GM18858 (cell line): ENCODE results near the gene PWP1.
A peak's percentile ranks its signal among the peaks of the same experiment; 100 is the strongest.

ENCODE experiments used
- ATAC-seq: cut with Tn5 transposase; IDR thresholded peaks from one replicate; pipeline ENCODE4 v1.9.1; 2021; ENCODE audit not compliant: unreplicated experiment

PWP1 gene

GRCh38 chr12:107685360-107686248 lies at the start of gene PWP1:
Gene PWP1 (plus strand): TSS chr12:107685799. CDS start chr12:107685900, 101 bp downstream.
- ATAC-seq, result peak; percentile 72

- no peak for ATAC-seq
Measured at GRCh38 chr12:107641154-107641553, 44.4 kb upstream of the PWP1 start.

DNA sequence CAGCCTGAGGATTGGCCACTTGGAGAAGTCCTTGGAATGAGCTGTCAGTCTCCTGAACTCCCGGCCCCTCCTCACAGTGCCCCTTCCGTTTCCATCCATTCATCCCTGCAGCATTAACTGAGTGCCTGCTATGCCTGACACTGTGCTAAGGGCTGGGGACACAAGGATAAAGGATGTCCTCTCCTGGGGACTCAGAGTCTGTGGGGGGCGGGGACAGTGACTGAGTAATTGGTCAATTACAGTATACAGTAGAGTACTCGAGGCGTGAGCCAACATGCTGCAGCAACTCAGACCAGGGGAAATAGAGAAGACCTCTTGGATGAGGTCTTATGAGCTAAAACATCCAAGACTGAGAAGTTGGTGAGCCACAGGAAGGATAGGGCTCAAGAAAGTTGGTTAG lies 43.4 kb upstream of the PWP1 start:
- ATAC-seq, result no peak

GRCh38 chr12:107645630-107646333 lies 39.8 kb upstream of the PWP1 start:
- ATAC-seq, result no peak

DNA sequence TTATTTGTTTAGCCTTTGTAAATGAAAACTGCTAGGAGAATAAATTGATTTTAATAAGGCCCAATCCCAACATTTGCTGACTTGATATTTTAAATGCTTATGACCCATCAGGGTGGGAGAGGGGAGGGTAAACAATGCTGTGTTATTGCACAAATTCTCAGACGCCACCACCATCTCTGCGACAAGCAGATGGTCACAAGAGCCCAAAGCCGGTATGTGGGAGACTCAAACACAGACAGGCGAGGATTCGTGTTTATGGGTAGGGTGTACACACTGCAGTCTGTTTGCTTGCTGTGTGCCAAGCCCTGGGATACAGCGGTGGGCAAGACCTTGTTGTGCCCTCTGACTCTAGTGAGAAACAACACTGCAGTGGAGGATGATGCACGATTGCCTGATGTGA lies 39.2 kb upstream of the PWP1 start:
- ATAC-seq, result no peak

DNA sequence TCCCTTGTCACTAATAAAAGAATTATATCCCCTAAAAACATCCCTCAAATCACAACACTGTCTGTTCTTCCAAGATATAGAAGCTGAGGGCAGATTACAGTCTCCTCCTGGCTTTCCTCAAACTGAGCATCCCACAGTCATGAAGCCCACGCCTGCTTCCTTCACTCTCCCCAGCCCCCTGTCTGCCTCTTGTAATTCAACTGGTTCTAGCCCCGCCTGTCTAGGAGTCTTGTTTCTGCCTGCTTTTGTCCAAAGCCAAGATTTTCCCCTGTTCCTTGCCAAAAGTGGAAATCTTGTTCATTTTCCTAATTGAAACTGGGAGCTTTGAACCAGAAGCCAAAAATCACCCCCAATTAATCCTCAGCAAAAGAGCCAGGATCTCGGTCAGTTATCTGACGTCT lies 35.9 kb upstream of the PWP1 start:
- no peak for ATAC-seq

DNA sequence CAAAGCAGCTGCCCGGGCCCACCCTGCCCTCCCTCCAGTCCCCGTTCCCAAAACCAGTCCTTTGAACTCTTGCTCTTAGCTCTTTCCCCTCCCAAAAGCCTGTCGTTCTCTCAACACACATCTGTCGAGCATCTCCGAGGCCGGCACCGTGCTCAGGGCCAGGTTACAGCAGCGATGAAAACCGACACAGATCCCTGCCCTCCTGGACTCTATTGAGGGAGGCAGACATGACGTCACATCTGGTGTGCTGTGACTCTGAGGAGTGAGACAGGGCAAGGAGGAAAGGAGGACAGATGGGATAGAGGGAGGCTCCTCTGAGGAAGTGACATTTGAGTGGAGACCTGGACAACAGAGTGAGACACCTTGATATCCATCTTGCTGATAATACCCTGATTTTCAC lies 34.6 kb upstream of the PWP1 start:
- ATAC-seq, result no peak

DNA sequence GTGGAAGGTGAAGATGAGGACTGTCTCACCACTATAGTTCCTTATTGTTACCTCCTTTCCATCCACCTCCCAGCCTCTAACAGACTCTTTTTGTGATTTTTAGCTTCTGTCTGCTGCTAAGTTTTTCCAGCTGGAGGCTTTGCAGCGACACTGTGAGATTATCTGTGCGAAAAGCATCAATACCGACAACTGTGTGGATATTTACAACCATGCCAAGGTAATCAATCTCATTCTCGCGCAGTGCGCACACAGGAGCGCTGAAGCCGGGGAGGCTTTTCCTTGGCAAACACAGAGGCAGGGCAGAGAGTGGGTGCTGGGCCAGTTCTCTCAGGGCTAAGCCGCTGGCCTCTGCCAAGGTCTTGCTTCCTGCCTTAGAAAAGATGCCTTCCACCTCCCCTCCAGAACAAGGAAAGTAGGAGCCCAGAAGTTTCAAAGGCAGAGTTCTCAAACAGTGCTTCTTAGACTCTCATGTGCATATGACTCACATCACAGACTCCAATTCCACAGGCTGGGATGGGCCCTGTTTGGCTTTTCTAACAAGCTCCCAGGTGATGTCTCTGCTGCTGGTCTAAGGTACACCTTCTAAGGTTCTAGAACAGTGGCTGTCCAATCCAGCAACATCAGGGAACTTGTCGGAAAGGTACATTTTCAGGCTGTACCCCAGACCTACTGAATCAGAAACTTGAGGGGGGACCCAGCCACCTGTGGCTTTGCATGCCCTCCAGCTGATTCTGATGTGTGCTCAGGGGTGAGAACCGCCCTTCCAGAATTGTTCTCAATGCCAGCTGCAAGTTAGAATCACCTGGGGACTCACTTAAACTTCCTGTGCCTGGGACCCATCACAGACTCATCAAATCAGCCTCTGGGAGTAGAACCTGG lies 33.8 kb upstream of the PWP1 start:
- no peak for ATAC-seq

DNA sequence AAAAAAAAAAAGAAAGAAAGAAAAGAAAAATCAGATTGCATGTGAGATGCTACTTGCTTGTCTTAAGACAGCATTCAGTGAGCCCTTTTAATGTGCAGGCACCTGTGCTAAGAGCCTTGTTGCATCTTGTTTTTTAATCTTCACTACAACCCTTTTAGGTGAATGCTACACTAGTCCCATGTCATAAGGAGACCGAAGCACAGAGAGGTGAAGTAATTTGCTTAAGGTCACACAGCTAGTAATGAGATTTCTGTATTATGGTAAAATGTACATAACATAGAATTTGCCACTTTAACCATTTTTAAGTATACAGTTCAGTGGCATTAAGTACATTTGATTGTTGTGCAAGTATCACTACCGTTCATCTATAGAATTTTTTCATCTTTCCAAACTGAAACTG lies 32.1 kb upstream of the PWP1 start:
- no peak for ATAC-seq

DNA sequence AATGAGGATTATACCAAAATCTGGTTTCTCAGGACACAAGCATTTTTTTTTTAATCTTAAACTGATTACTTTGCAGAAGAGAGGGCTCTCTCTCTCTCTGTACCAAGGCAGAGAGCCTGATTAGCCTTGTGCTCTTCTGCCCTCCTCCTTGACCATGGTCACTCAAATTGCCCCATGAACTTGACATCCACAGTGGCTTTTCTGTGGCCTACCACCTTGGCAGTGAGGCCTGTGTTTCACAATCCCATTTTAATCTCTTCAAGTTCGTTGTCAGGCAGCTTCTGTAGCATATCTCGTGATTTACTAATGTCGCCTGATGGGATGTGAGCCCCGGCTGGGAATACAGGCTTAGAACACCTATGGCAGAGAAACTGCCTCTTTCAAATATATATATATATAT lies 30.7 kb upstream of the PWP1 start:
- no peak for ATAC-seq

GRCh38 chr12:107655281-107656065 lies 30.1 kb upstream of the PWP1 start:
- ATAC-seq, result no peak

DNA sequence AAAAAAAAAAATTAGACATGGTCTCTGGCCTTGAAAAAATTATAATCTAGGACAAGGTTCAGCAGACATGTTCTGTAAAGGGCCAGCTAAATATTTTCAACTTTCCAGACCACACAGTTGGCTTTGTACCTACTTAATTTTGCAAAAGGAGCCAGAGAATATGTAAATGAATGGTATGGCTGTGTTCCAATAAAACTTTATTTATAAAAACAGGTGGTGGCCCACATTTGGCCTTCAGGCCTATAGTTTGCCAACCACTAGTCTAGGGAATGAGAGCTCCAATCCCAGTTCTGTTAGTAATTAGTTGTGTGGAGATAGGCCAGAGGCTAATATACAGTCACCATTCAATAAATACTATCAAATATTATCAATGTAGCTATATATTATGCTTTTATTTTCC lies 29.3 kb upstream of the PWP1 start:
- ATAC-seq, result no peak

DNA sequence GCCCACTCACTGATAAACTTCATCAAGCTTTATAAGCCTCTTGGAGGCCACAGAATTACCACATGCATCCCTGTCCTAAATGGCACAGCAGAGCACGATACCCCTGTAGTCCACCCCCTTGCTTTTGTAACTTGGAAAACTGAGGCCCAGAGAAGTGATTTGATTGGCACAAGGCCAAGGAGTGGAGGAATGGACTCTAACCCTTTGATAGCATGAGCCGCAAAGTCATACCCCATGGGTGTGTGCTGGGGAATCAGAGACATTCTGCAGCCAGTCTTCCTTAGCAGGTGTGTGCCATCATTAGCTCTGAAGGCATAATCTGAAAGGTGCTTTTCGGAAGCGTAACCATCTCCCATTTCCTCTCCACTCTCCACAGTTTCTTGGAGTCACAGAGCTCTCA lies 28.5 kb upstream of the PWP1 start:
- ATAC-seq, result no peak

DNA sequence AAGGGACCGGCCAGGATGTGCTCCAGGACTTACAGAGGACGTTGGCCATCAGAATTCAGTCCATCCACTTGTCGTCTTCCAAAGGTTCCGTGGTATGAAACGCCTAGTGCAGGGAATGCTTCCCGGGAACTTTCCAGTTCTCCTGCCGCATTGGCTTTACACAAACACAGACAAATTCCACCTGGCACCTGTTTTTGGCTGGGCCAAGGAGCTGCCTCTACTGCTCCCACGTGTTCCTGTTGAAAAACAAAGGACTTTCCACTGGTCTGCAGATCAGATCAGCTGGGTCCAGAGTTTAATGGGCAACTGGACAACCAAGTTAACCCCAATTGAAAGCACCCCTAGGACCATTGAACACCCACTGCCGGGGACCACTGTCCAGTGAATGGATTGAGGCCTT lies 28.0 kb upstream of the PWP1 start:
- ATAC-seq, result no peak

GRCh38 chr12:107660235-107660634 lies 25.4 kb upstream of the PWP1 start:
- no peak for ATAC-seq

- no peak for ATAC-seq
Measured at GRCh38 chr12:107660861-107661415, 24.7 kb upstream of the PWP1 start.

GRCh38 chr12:107661830-107662229 lies 23.8 kb upstream of the PWP1 start:
- no peak for ATAC-seq

- ATAC-seq, result no peak
Measured at GRCh38 chr12:107662484-107662883, 23.1 kb upstream of the PWP1 start.

DNA sequence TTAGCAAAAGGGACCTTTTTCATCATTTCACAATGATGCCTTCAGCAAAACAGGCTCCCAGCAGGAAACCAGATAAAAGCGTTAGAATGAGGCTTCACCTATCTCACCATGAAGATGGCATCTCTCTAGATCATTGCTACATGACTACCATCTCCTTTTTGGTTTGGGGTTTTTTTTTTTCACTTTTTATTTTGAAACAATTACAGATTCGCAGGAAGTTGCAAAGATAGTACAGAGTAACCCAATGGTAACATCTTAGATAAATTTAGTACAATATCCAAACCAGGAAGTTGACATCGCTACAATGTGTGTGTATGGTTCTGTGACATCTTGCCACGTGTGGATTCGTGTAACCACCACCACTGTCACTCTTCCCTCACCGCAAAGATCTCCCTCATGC lies 22.3 kb upstream of the PWP1 start:
- ATAC-seq, result no peak

DNA sequence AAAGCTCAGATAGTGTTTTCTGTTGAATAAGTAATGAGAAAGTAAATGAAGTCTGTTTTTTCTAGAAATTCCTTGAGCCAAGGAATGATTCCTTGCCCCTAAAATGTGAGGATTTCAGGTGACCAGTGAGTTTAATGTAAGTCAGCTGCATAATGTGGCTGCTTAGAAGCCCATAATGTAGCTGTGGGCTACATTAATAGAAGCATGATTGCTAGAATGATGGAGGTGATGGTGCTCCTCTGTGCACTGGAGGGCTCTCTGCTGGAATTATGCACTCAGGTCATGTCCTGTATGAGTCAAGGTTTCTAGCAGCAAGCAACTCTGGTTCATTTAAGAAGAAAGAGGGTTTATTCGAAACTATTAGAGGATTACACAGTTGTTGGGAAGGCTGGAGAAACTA lies 19.6 kb upstream of the PWP1 start:
- ATAC-seq, result no peak
